Retinal pigment epithelial cell (primary cell): ENCODE data around the gene TAL1.
"Not testable (repeated sequence)": the region's sequence is repeated elsewhere in the genome, so short reads cannot be mapped to it uniquely, and the experiment has no call there.

Source experiments
- DNase-seq: peaks from one replicate; pipeline ENCODE4 v3.0.0-alpha.2; 2010; ENCODE audit warnings: low read depth
- H3K4me3 ChIP-seq: 2 replicates; pipeline ENCODE4 v1.5.1; 2011; ENCODE audit warnings: mild to moderate bottlenecking, low read length, control low read depth, moderate library complexity
- CTCF ChIP-seq: conservative IDR thresholded peaks from 2 replicates; pipeline ENCODE4 v1.5.1; 2011; ENCODE audit warnings: low read depth, low read length, control low read depth, inconsistent platforms

TAL1 gene

DNA sequence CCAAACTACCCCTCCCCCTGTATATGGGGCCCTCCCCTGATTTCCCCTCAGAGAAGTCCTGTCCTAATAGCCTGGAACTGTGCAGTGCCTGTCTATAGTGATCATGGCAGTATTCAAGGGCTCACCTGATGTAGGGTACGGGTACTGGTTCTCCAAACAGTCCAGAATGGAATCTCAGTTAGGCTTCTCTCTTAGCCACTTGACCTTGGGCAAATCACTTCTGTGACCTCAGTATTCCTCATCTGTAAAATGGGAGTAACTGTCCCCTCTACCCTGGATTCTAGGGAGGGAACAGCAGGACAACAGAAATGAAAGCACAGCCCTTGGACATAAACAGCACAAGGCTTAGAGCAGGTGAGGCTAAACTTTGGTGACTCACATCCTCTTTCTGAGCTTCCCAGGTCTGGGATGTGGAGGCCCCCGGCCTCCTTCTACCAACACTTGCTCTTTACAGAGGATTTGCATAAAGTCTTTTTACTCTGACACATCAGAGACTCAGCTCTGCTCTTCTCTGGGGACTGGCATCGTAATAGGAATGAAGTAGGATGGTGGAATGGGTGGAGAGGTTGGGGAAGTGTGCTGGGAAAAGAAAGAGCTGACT lies 22.2 kb downstream of the TAL1 start:
- DNase-seq: no peak
- H3K4me3 ChIP-seq: no peak overlapping the region
- TF ChIP-seq CTCF: no peak

GRCh38 chr1:47209091-47209490 lies 22.9 kb downstream of the TAL1 start:
- no peak for DNase-seq
- H3K4me3 ChIP-seq: no peak overlapping the region
- TF ChIP-seq CTCF: no peak

DNA sequence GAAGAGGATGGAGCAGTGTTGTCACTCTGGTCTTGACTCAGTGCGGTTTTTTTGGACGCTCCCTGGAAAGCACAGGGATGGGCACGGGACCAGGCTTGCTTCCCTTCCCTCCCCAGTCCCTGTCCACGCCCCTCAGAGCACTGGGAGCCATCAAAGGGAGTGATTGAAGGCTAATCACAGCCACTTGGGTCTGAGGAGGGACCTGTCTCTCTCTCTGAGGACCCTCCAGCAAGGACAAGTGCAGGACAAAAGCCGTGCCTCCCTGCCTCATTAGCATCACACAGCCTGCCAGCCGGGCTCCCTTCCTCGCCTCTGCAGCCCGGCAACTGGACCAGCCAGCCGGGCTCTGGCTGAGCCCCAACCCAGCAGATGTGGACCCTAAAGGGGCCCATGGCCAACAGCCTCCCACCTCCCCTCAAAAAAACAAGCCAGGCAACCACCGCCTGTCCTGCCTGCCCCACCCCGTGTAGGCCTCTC lies 23.6 kb downstream of the TAL1 start:
- TF ChIP-seq CTCF: no peak
- no peak overlapping the region for H3K4me3 ChIP-seq
- DNase-seq: no peak

- no peak for TF ChIP-seq CTCF
- DNase-seq: no peak
- H3K4me3 ChIP-seq: no peak overlapping the region
Observed at GRCh38 chr1:47207803-47208373, 24.1 kb downstream of the TAL1 start.

- DNase-seq: no peak
- H3K4me3 ChIP-seq: no peak overlapping the region
- no peak for TF ChIP-seq CTCF
Observed at GRCh38 chr1:47205918-47206317, 26.1 kb downstream of the TAL1 start.

GRCh38 chr1:47203504-47203903 lies 28.5 kb downstream of the TAL1 start:
- not testable (repeated sequence) for DNase-seq, H3K4me3 ChIP-seq

GRCh38 chr1:47201179-47201578 lies 30.8 kb downstream of the TAL1 start:
- no peak overlapping the region for H3K4me3 ChIP-seq
- DNase-seq: no peak
- no peak for TF ChIP-seq CTCF
